ENCODE measurements around the gene ZNF335.

ZNF335 gene

GRCh38 chr20:45918779-45919537 is 53.0 kb downstream of the ZNF335 start:
- DNase-seq (ENCODE audit: insufficient read length, low spot score), result no peak
- TF ChIP-seq, protein P1, sequence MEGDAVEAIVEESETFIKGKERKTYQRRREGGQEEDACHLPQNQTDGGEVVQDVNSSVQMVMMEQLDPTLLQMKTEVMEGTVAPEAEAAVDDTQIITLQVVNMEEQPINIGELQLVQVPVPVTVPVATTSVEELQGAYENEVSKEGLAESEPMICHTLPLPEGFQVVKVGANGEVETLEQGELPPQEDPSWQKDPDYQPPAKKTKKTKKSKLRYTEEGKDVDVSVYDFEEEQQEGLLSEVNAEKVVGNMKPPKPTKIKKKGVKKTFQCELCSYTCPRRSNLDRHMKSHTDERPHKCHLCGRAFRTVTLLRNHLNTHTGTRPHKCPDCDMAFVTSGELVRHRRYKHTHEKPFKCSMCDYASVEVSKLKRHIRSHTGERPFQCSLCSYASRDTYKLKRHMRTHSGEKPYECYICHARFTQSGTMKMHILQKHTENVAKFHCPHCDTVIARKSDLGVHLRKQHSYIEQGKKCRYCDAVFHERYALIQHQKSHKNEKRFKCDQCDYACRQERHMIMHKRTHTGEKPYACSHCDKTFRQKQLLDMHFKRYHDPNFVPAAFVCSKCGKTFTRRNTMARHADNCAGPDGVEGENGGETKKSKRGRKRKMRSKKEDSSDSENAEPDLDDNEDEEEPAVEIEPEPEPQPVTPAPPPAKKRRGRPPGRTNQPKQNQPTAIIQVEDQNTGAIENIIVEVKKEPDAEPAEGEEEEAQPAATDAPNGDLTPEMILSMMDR (IDR thresholded peaks at IDR 0.05; ENCODE audit: insufficient read depth, missing control alignments), result no peak
- no peak for FAIRE-seq

- no peak for FAIRE-seq
- no peak for DNase-seq (ENCODE audit: insufficient read length, low spot score)
- TF ChIP-seq, protein P1 (IDR thresholded peaks at IDR 0.05; ENCODE audit: insufficient read depth, missing control alignments), result no peak
Measured at GRCh38 chr20:45918182-45918737, 53.7 kb downstream of the ZNF335 start.

DNA sequence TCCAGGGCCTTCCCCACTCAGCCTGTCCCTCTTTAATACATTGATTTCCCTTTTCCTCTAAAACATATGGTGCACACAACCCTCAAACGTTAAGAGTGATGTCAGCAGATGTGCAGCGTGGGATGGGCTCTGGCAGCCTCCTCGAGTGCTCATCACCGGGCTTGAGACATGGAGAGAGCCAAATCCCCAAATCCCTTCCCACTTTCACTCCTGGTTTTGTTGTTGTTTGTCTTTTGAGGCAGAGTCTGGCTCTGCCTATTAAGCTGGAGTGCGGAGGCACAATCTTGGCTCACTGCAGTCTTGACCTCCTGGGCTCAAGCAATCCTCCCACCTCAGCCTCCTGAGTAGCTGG is 54.2 kb downstream of the ZNF335 start:
- TF ChIP-seq, protein P1 (IDR thresholded peaks at IDR 0.05; ENCODE audit: insufficient read depth, missing control alignments), result no peak
- DNase-seq (ENCODE audit: insufficient read length, low spot score) (no peak), FAIRE-seq (no peak)

- FAIRE-seq (no peak), DNase-seq (ENCODE audit: insufficient read length, low spot score) (no peak)
- TF ChIP-seq, protein P1 (IDR thresholded peaks at IDR 0.05; ENCODE audit: insufficient read depth, missing control alignments), result no peak
Measured at GRCh38 chr20:45913116-45913515, 58.9 kb downstream of the ZNF335 start.

DNA sequence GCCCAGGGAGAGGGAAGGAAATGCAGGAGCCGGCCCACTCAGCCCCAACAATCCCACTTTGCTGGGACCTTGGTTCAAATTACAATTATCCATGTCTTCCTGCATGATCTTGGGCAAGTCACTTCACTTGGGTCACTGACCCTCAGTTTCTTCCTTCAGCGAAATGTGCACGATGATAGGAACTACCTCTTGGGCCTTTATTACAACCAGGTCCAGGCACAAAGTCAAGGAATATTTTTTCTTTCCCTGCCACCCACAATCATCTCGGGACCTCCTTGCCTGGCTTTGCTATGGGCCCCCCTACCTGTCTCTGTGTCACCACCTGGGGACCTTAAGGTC is 59.7 kb downstream of the ZNF335 start:
- TF ChIP-seq, protein P1 (IDR thresholded peaks at IDR 0.05; ENCODE audit: insufficient read depth, missing control alignments), result no peak
- DNase-seq (ENCODE audit: insufficient read length, low spot score) (no peak), FAIRE-seq (no peak)

DNA sequence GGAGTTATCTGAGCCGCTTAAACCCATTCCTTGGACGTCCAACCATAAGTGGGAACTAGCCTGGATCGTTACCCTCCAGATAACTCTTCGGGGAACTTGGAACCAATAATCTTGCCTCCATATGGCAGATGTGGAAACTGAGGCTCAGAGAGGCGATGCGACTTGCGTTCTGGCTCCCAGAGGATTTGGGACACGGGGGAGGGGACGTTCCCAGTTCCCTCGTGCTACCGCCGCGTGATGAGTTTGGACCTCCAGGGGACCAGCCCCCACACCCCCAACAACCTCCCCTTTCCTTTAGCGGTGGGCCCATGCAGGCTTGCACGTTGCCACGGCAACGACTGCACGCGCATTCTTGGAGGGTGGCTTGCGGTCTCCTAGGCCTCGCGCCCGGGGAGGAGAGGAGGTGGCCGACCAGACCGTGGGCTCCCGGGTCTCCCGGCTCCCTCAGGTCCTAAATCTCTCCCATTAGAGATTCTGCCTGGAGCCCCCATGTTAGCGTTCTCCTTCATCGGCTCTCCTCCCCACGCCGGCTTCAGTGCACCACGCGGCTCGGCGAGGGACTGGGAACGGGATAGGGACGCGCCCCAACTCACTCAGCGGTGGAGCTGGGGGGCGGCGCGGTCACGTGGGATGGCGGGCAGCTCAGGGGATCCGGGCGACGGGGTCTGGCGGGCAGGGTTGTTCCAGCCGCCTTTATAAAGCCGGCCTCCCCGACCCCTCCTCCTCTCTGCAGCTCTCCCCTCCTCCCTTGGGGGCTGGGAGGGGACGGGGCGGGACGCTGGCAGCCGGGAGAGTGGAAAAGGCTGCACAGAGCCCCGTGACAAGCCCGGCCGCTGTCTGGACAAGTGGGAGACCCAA is 60.3 kb downstream of the ZNF335 start, which contains the start of gene PLTP:
Gene PLTP, minus strand, starts transcription at position 670 of the 858 bp plus-strand sequence. CDS start 703 bp downstream, outside the sequence.
- DNase-seq (ENCODE audit: insufficient read length, low spot score), result no peak
- FAIRE-seq, result no peak
- TF ChIP-seq, protein P1 (IDR thresholded peaks at IDR 0.05; ENCODE audit: insufficient read depth, missing control alignments), result no peak
